HEK293T (cell line): Measurements from ENCODE around the gene CPNE6.

Experiments
- CTCF ChIA-PET: fragments of 350-600 bp; formaldehyde crosslinking; extraction: SDS; loops from one replicate; lab custom pipeline; 2021; ENCODE audit warnings: antibody characterized with exemption, inconsistent platforms; lab: Yijun Ruan, JAX
- POLR2A ChIA-PET: fragments of 350-600 bp; formaldehyde crosslinking; extraction: SDS; loops from one replicate; lab custom pipeline; 2020; ENCODE audit warnings: antibody characterized with exemption, inconsistent platforms; lab: Yijun Ruan, JAX
- DNase-seq: peaks from one replicate; pipeline ENCODE4 v3.0.0; 2012; ENCODE audit warnings: mixed read lengths; ENCODE audit errors: extremely low spot score
- ARNT ChIP-seq: fragments of 450-650 bp; IDR thresholded peaks from 2 replicates; pipeline ENCODE4 v1.6.1; 2017; ENCODE audit warnings: mild to moderate bottlenecking
- BHLHE40 ChIP-seq: fragments of 450-650 bp; IDR thresholded peaks from 2 replicates; pipeline ENCODE4 v1.6.1; 2016; ENCODE audit warnings: mild to moderate bottlenecking, moderate library complexity, borderline replicate concordance
- CTBP1 ChIP-seq: fragments of 450-650 bp; IDR thresholded peaks from 2 replicates; pipeline ENCODE4 v1.6.1; 2016; ENCODE audit warnings: borderline replicate concordance
- ELF4 ChIP-seq: fragments of 450-650 bp; IDR thresholded peaks from 2 replicates; pipeline ENCODE4 v1.6.1; 2017; ENCODE audit warnings: antibody characterized with exemption
- FOXA1 ChIP-seq: fragments of 450-650 bp; IDR thresholded peaks from 2 replicates; pipeline ENCODE4 v1.6.1; 2016; ENCODE audit warnings: mild to moderate bottlenecking
- FOXK2 ChIP-seq: fragments of 450-650 bp; IDR thresholded peaks from 2 replicates; pipeline ENCODE4 v1.6.1; 2016; ENCODE audit warnings: mild to moderate bottlenecking
- FOXM1 ChIP-seq: fragments of 450-650 bp; IDR thresholded peaks from 2 replicates; pipeline ENCODE4 v1.6.1; 2017; ENCODE audit warnings: mild to moderate bottlenecking, borderline replicate concordance
- HDGF ChIP-seq: fragments of 450-650 bp; IDR thresholded peaks from 2 replicates; pipeline ENCODE4 v1.6.1; 2017; ENCODE audit warnings: antibody characterized with exemption, borderline replicate concordance
- L3MBTL2 ChIP-seq: fragments of 450-650 bp; conservative IDR thresholded peaks from 2 replicates; pipeline ENCODE4 v1.6.1; 2016; ENCODE audit warnings: mild to moderate bottlenecking
- LEF1 ChIP-seq: fragments of 450-650 bp; IDR thresholded peaks from 2 replicates; pipeline ENCODE4 v1.6.1; 2017; ENCODE audit warnings: mild to moderate bottlenecking, borderline replicate concordance
- NFRKB ChIP-seq: fragments of 450-650 bp; IDR thresholded peaks from 2 replicates; pipeline ENCODE4 v1.6.1; 2016; ENCODE audit warnings: mild to moderate bottlenecking, moderate library complexity
- SP1 ChIP-seq: fragments of 450-650 bp; IDR thresholded peaks from 2 replicates; pipeline ENCODE4 v1.6.1; 2017
- SUZ12 ChIP-seq: fragments of 450-650 bp; IDR thresholded peaks from 2 replicates; pipeline ENCODE4 v1.6.1; 2016; ENCODE audit warnings: mild to moderate bottlenecking
- TARDBP ChIP-seq: fragments of 450-650 bp; IDR thresholded peaks from 2 replicates; pipeline ENCODE4 v1.6.1; 2016
- ZNF384 ChIP-seq: fragments of 450-650 bp; IDR thresholded peaks from 2 replicates; pipeline ENCODE4 v1.6.1; 2016
- TF ChIP-seq, protein P1 (sequence below): fragments of 450-650 bp; IDR thresholded peaks from 2 replicates; pipeline ENCODE4 v1.6.1; 2016

CPNE6 gene

DNA sequence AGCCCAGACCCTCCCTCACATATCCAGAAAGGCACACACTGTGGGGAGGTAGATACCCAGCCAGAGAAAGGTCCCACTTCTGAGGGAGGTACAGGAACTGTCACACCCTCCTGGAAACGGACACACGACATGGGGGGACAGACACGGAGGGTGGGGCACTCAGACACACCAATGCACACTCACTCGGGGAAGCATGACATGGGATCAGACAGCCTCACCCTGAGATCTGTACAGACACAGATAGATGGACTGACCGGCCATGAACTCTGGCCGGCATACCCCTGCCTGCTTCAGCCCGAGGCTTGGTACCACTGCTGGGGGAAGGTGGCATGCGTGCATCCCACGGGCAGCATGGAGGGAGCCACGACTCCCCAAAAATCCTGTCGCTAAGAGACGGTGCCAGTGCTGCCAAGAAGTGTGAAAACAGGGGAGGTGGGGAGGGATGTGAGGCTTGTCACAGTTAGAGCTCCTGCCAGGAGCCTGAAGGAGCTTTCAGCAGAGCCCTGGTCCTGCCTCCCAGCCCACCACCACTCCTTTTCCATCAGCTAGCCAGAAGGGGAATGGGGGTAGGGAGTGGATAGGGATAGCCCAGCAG is 571 bp downstream of the CPNE6 start:
- no peak for DNase-seq
- TF ChIP-seq BHLHE40 (no peak), SP1 (no peak), ARNT (no peak), FOXA1 (no peak), ZNF384 (no peak), HDGF (no peak), LEF1 (no peak), FOXM1 (no peak)
- TF ChIP-seq, protein P1, sequence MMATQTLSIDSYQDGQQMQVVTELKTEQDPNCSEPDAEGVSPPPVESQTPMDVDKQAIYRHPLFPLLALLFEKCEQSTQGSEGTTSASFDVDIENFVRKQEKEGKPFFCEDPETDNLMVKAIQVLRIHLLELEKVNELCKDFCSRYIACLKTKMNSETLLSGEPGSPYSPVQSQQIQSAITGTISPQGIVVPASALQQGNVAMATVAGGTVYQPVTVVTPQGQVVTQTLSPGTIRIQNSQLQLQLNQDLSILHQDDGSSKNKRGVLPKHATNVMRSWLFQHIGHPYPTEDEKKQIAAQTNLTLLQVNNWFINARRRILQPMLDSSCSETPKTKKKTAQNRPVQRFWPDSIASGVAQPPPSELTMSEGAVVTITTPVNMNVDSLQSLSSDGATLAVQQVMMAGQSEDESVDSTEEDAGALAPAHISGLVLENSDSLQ, result no peak
- ChIA-PET POLR2A (interaction anchor here (0.8 to 2.4 kb wide), 3 partner anchors 9 to 22 kb away, joined by 3 to 6 read pairs (median 4); partner anchors contain the start of gene PCK2), CTCF (interaction anchor here (0.6 to 0.9 kb wide), 2 partner anchors 11 to 14 kb away, joined by 3 to 4 read pairs; no protein-coding TSS in a partner anchor)

DNA sequence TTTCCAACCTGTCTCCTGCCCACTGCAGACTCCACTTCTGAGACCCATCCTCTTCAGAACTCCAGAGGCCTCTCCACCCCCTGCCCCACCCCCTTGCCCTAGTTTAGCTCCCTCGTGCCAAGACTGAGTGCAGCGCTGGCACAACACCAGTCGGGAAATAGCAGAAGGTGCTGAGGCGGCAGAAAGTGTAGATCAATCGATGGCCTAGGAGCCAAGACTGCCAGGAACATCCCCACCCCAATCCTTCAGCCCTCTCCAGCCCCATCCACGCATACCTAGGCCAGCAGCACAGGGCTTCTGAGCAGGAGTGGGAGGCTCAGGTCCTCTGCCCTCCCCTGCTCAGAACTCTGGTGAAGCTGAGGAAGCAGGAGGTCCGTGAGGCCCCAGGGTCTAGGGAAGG is 1.1 kb downstream of the CPNE6 start:
- TF ChIP-seq FOXK2 (no peak), SUZ12 (no peak), SP1 (no peak), HDGF (no peak), ELF4 (no peak), L3MBTL2 (no peak), FOXA1 (no peak), LEF1 (no peak), ZNF384 (no peak), CTBP1 (no peak), BHLHE40 (no peak), TARDBP (no peak)
- TF ChIP-seq, protein P1, result no peak
- CTCF ChIA-PET, result interaction anchor here (0.9 kb wide), 2 partner anchors 14 to 18 kb away, joined by 4 read pairs; no protein-coding TSS in a partner anchor
- no peak for DNase-seq
- POLR2A ChIA-PET, result interaction anchor here (0.8 to 2.4 kb wide), 4 partner anchors 8 to 42 kb away, joined by 3 to 6 read pairs (median 4); partner anchors contain the start of genes DCAF11, NRL and PCK2

DNA sequence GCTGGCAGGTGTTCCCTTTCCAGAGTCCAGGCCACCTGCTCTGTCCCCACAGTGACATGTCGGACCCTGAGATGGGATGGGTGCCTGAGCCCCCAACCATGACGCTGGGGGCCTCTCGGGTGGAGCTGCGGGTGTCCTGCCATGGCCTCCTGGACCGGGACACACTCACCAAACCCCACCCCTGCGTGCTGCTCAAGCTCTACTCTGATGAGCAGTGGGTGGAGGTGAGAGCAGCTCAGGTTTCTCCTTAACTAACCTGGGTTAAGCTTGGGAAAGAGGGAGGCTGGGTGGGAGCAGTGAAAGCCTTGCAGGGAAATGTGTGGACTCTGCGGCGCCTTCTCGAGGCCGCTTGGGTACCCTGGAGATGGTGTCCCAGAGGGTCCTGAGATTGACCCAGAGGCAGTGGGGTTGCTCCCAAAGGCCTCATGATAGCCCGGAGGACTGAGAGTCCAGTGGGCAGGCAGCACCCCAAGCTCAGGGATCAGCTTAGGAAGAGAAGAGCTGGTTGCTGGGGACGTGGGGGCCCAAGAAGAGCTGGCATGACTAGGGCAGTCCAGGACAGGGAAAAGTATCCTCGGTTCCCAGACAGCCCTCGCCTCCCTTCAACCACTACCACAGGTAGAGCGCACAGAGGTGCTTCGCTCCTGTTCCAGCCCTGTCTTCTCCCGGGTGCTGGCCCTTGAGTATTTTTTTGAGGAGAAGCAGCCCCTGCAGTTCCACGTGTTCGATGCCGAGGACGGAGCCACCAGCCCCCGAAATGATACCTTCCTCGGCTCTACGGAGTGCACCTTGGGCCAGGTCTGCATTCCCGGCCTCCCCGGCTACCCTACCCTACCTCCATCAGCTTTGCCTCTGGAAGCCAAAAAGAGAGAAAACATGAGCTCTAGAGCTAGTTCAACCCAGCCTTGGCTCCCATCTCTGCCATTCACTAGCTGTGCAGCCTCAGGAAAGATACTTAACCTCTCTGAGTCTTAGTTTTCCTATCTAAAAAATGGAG is 1.8 kb downstream of the CPNE6 start:
- ChIA-PET CTCF (interaction anchor here (0.9 to 2.0 kb wide), 3 partner anchors 15 to 19 kb away, joined by 3 to 5 read pairs (median 4); no protein-coding TSS in a partner anchor), POLR2A (interaction anchor here (0.8 to 2.4 kb wide), 7 partner anchors 8 to 42 kb away, joined by 3 to 6 read pairs (median 4); partner anchors contain the start of genes DCAF11, NRL and PCK2)
- no peak for DNase-seq
- no peak for TF ChIP-seq TARDBP
- TF ChIP-seq HDGF, result no peak
- TF ChIP-seq SUZ12, result no peak
- no peak for TF ChIP-seq SP1
- TF ChIP-seq ZNF384, result no peak
- TF ChIP-seq, protein P1, result no peak
- no peak for TF ChIP-seq NFRKB
- TF ChIP-seq CTBP1, result no peak

DNA sequence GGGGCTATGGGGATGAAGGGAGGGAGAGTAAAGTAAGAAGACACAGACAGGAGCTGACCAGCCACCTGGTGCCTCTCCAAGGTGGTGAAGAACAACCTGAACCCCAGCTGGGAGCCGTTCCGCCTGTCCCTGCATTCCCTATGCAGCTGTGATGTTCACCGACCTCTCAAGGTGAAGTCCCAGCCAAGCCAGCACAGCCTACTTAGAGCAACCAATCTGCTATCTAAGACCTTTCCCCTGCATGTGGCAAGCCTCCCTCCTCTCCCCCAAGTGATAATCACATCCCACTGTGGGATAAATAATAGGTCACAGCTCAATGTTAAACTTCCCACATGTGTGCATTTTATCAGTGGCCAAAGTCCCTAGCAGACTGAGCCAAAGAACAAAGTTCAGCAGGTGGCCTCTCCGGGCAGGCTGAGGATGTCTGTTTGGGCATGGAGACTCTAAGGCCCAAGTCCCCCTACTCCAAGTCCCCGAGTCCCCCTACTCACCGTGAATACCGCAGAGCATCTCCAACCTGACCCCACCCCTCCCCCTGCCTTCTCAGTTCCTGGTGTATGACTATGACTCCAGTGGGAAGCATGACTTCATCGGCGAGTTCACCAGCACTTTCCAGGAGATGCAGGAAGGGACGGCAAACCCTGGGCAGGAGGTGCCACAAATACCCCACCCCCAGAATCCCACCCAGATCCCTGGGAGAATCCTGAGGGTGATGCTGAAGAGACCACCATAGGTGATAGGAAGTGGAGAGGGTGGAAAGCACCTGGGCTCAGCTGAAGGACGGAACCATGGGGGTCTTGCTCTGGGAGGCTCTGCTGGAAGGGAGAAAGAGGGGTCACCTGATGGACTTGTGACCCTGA is 3.5 kb downstream of the CPNE6 start:
- TF ChIP-seq SP1, result no peak
- no peak for TF ChIP-seq TARDBP
- no peak for TF ChIP-seq FOXA1
- no peak for TF ChIP-seq CTBP1
- no peak for TF ChIP-seq ELF4
- no peak for TF ChIP-seq FOXK2
- TF ChIP-seq ZNF384, result no peak
- TF ChIP-seq FOXM1, result no peak
- no peak for TF ChIP-seq HDGF
- TF ChIP-seq NFRKB, result no peak
- TF ChIP-seq LEF1, result no peak
- no peak for TF ChIP-seq BHLHE40
- TF ChIP-seq L3MBTL2, result no peak
- TF ChIP-seq SUZ12, result no peak
- CTCF ChIA-PET, result interaction anchor here (1.3 to 2.0 kb wide), 2 partner anchors 16 to 17 kb away, joined by 3 to 5 read pairs; no protein-coding TSS in a partner anchor
- POLR2A ChIA-PET, result interaction anchor here (1.3 kb wide), 1 partner anchor 18 kb away, joined by 4 read pairs; no protein-coding TSS in a partner anchor
- DNase-seq, result no peak
